HepG2 (cell line): ENCODE data around the gene SULT2B1. TPM values are rescaled to one million over a fixed set of nuclear protein-coding genes. Genes with fewer than 3 reads are reported as not detected.

Experiments
- ATAD3A ChIP-seq: sonication (generic); formaldehyde crosslinking; IDR thresholded peaks from 2 replicates; pipeline ENCODE4 v1.4.0; 2020; ENCODE audit warnings: missing genetic modification reagents
- ATM ChIP-seq: fragments of 450-650 bp; IDR thresholded peaks from 2 replicates; pipeline ENCODE4 v1.7.1; 2017; ENCODE audit warnings: mild to moderate bottlenecking, borderline replicate concordance
- CREM ChIP-seq, 2 experiments: sonication (generic) in 1 of 2; formaldehyde crosslinking in 1 of 2; IDR thresholded peaks; 2 replicates each; pipeline versions ENCODE4 v1.4.0 to v1.6.1; 2016 to 2020; ENCODE audit warnings: antibody characterized with exemption in 1 of 2, mild to moderate bottlenecking in 1 of 2, missing genetic modification reagents in 1 of 2
- KDM1A ChIP-seq: IDR thresholded peaks from 2 replicates; pipeline ENCODE4 v1.6.1; 2016; ENCODE audit warnings: missing compliant biosample characterization
- KLF6 ChIP-seq: IDR thresholded peaks from 2 replicates; pipeline ENCODE4 v1.8.0; 2016; ENCODE audit warnings: missing biosample characterization, missing genetic modification reagents
- MAFF ChIP-seq: IDR thresholded peaks from 2 replicates; pipeline ENCODE4 v1.6.1; 2011; ENCODE audit warnings: low read depth, low read length, improper control_type of control experiment
- NKX3-1 ChIP-seq: sonication (generic); formaldehyde crosslinking; IDR thresholded peaks from 2 replicates; pipeline ENCODE4 v1.5.0; 2020; ENCODE audit warnings: missing genetic modification reagents
- NR2F2 ChIP-seq: IDR thresholded peaks from 2 replicates; pipeline ENCODE4 v1.6.1; 2012; ENCODE audit warnings: low read depth, inconsistent platforms, borderline replicate concordance
- ONECUT2 ChIP-seq: sonication (generic); formaldehyde crosslinking; IDR thresholded peaks from 2 replicates; pipeline ENCODE4 v1.4.0; 2020; ENCODE audit warnings: missing genetic modification reagents
- PAX8 ChIP-seq: sonication (generic); formaldehyde crosslinking; IDR thresholded peaks from 2 replicates; pipeline ENCODE4 v1.8.0; 2022; ENCODE audit warnings: mild to moderate bottlenecking, missing genetic modification reagents, borderline replicate concordance
- REL ChIP-seq: sonication (generic); formaldehyde crosslinking; conservative IDR thresholded peaks from 2 replicates; pipeline ENCODE4 v1.8.0; 2022; ENCODE audit warnings: mild to moderate bottlenecking, missing genetic modification reagents, moderate library complexity
- SMC3 ChIP-seq: IDR thresholded peaks from 2 replicates; pipeline ENCODE4 v1.6.1; 2011; ENCODE audit warnings: low read length, improper control_type of control experiment
- SP140L ChIP-seq: sonication (generic); formaldehyde crosslinking; IDR thresholded peaks from 2 replicates; pipeline ENCODE4 v1.4.0; 2020; ENCODE audit warnings: missing genetic modification reagents, borderline replicate concordance
- STAG1 ChIP-seq: sonication (generic); formaldehyde crosslinking; IDR thresholded peaks from 2 replicates; pipeline ENCODE4 v1.4.0; 2020; ENCODE audit warnings: missing genetic modification reagents
- ZBTB7B ChIP-seq: sonication (generic); formaldehyde crosslinking; IDR thresholded peaks from 2 replicates; pipeline ENCODE4 v1.4.0; 2020; ENCODE audit warnings: missing genetic modification reagents
- ZIK1 ChIP-seq: sonication (generic); formaldehyde crosslinking; IDR thresholded peaks from 2 replicates; pipeline ENCODE4 v1.5.0; 2020; ENCODE audit warnings: mild to moderate bottlenecking, low read depth, missing genetic modification reagents, borderline replicate concordance
- ZKSCAN5 ChIP-seq: sonication (generic); formaldehyde crosslinking; IDR thresholded peaks from 2 replicates; pipeline ENCODE4 v1.5.1; 2020; ENCODE audit warnings: mild to moderate bottlenecking, missing genetic modification reagents
- ZMAT3 ChIP-seq: sonication (generic); formaldehyde crosslinking; conservative IDR thresholded peaks from 2 replicates; pipeline ENCODE4 v1.7.0; 2021; ENCODE audit warnings: missing genetic modification reagents
- ZMYM2 ChIP-seq: sonication (generic); formaldehyde crosslinking; IDR thresholded peaks from 2 replicates; pipeline ENCODE4 v1.8.0; 2022; ENCODE audit warnings: mild to moderate bottlenecking, missing genetic modification reagents
- ZNF562 ChIP-seq: sonication (generic); formaldehyde crosslinking; IDR thresholded peaks from 2 replicates; pipeline ENCODE4 v1.8.0; 2022; ENCODE audit warnings: missing genetic modification reagents, borderline replicate concordance
- polyA plus RNA-seq, 8 experiments: library from polyadenylated mRNA; depleted of rRNA in 3 of 8; stranded (reverse) in 7 of 8; unstranded in 1 of 8; fragments of >200 nt; fragmentation: Illumina TruSeq in 4 of 8; extraction: Trizol in 4 of 8; gene quantifications; 2 replicates each; pipeline versions ENCODE4 v1.2.1 to v1.2.3, GENCODE V29; 2011 to 2016; ENCODE audit warnings: low read depth in 4 of 8, missing spikeins in 1 of 8, mixed read lengths in 1 of 8; ENCODE audit not compliant: insufficient read depth in 1 of 8
- total RNA-seq, 5 experiments: library from RNA; depleted of rRNA; stranded (reverse); fragments of >200 nt; fragmentation: Illumina TruSeq; extraction: Trizol; gene quantifications; 2 replicates each; pipeline ENCODE4 v1.2.3, GENCODE V29; 2016; ENCODE audit warnings: low read depth in 1 of 5
- TF ChIP-seq, protein P1 (sequence below): sonication (generic); formaldehyde crosslinking; IDR thresholded peaks from 2 replicates; pipeline ENCODE4 v1.4.0; 2020; ENCODE audit warnings: missing genetic modification reagents, borderline replicate concordance
- TF ChIP-seq, protein P2 (sequence below): sonication (generic); formaldehyde crosslinking; IDR thresholded peaks from 2 replicates; pipeline ENCODE4 v1.4.0; 2020; ENCODE audit warnings: missing genetic modification reagents

Gene SULT2B1
- total and polyA plus RNA-seq, 2 of the 13 experiments (the other 11 are each of a cell fraction or from before 2014, with no cell fraction given): 0.13 TPM; not detected in 1

DNA sequence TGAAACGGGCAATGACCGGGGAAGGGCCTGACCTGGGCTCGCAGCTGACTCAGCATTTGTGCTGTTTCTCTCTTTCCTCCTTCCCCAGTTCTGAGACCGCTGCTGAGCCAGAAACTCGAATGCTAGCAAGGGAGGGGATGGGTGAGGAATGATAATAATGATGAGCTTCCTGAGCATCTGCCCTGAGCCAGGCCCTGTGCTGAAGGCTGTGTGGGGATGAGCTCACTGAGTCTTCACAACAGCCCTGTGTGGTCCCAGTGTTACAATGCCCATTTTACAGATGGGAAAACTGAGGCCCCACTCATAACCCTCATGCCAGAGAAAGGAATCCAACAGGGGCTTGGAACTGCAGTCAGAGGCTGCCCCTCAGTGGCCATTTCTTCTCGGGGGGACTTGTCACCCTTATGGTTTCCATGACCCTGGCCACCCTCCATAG lies 8.1 kb downstream of the SULT2B1 start (continued):
- TF ChIP-seq ZIK1 (CRISPR knock-in tag) (no peak), ZNF562 (CRISPR knock-in tag) (no peak), KDM1A (peak; percentile 90), REL (CRISPR knock-in tag) (no peak), PAX8 (no peak), ATM (no peak), CREM (IDR thresholded peaks at IDR 0.05) (no peak), CREM (CRISPR knock-in tag; IDR thresholded peaks at IDR 0.05) (no peak), ZMYM2 (peak; percentile 80), ATAD3A (CRISPR knock-in tag) (no peak), NKX3-1 (no peak), SMC3 (peak; percentile 43), SP140L (CRISPR knock-in tag) (no peak), ONECUT2 (CRISPR knock-in tag) (no peak), NR2F2 (no peak), ZMAT3 (CRISPR knock-in tag) (no peak), MAFF (peak; percentile 92), KLF6 (no peak), STAG1 (CRISPR knock-in tag) (peak; percentile 71), ZKSCAN5 (CRISPR knock-in tag) (no peak), ZBTB7B (CRISPR knock-in tag) (no peak)
- TF ChIP-seq, protein P1, sequence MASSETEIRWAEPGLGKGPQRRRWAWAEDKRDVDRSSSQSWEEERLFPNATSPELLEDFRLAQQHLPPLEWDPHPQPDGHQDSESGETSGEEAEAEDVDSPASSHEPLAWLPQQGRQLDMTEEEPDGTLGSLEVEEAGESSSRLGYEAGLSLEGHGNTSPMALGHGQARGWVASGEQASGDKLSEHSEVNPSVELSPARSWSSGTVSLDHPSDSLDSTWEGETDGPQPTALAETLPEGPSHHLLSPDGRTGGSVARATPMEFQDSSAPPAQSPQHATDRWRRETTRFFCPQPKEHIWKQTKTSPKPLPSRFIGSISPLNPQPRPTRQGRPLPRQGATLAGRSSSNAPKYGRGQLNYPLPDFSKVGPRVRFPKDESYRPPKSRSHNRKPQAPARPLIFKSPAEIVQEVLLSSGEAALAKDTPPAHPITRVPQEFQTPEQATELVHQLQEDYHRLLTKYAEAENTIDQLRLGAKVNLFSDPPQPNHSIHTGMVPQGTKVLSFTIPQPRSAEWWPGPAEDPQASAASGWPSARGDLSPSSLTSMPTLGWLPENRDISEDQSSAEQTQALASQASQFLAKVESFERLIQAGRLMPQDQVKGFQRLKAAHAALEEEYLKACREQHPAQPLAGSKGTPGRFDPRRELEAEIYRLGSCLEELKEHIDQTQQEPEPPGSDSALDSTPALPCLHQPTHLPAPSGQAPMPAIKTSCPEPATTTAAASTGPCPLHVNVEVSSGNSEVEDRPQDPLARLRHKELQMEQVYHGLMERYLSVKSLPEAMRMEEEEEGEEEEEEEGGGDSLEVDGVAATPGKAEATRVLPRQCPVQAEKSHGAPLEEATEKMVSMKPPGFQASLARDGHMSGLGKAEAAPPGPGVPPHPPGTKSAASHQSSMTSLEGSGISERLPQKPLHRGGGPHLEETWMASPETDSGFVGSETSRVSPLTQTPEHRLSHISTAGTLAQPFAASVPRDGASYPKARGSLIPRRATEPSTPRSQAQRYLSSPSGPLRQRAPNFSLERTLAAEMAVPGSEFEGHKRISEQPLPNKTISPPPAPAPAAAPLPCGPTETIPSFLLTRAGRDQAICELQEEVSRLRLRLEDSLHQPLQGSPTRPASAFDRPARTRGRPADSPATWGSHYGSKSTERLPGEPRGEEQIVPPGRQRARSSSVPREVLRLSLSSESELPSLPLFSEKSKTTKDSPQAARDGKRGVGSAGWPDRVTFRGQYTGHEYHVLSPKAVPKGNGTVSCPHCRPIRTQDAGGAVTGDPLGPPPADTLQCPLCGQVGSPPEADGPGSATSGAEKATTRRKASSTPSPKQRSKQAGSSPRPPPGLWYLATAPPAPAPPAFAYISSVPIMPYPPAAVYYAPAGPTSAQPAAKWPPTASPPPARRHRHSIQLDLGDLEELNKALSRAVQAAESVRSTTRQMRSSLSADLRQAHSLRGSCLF (CRISPR knock-in tag): no peak
- TF ChIP-seq, protein P2, sequence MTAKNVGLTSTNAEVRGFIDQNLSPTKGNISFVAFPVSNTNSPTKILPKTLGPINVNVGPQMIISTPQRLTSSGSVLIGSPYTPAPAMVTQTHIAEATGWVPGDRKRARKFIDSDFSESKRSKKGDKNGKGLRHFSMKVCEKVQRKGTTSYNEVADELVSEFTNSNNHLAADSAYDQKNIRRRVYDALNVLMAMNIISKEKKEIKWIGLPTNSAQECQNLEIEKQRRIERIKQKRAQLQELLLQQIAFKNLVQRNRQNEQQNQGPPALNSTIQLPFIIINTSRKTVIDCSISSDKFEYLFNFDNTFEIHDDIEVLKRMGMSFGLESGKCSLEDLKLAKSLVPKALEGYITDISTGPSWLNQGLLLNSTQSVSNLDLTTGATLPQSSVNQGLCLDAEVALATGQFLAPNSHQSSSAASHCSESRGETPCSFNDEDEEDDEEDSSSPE (CRISPR knock-in tag): no peak
